Activated CD4-positive, CD25-positive, alpha-beta regulatory T cell treated with anti-CD3 and anti-CD28 coated beads, Interleukin-2, amount 50 U/mL, for 72 hours (primary cell): ENCODE data around the gene ZNF844.
"Not testable (repeated sequence)": the region's sequence is repeated elsewhere in the genome, so short reads cannot be mapped to it uniquely, and the experiment has no call there.

Experiments
- DNase-seq: peaks from one replicate; pipeline ENCODE4 v3.0.0; 2021

Gene ZNF844

GRCh38 chr19:12092956-12093355, 28.4 kb downstream of the ZNF844 start:
- DNase-seq = no peak

- DNase-seq = no peak
Observed at GRCh38 chr19:12093777-12094176, 29.2 kb downstream of the ZNF844 start.

GRCh38 chr19:12095111-12095790, 30.7 kb downstream of the ZNF844 start:
- DNase-seq = no peak

- DNase-seq = no peak
Observed at GRCh38 chr19:12098040-12098439, 33.5 kb downstream of the ZNF844 start.

- not testable (repeated sequence) for DNase-seq
Observed at GRCh38 chr19:12103909-12104308, 39.4 kb downstream of the ZNF844 start.

GRCh38 chr19:12111176-12111575, 46.6 kb downstream of the ZNF844 start:
- no peak for DNase-seq

GRCh38 chr19:12111943-12112637, 47.6 kb downstream of the ZNF844 start:
- DNase-seq = no peak

- DNase-seq = no peak
Observed at GRCh38 chr19:12112701-12113100, 48.2 kb downstream of the ZNF844 start.

GRCh38 chr19:12113121-12113520, 48.6 kb downstream of the ZNF844 start:
- DNase-seq = no peak

- no peak for DNase-seq
Observed at GRCh38 chr19:12117201-12117970, 52.9 kb downstream of the ZNF844 start.

- no peak for DNase-seq
Observed at GRCh38 chr19:12126707-12127106, 62.2 kb downstream of the ZNF844 start.
